Nephron progenitor cell (in vitro differentiated cells): Measurements from ENCODE around the gene RAB34.
A peak's percentile ranks its signal among the peaks of the same experiment; 100 is the strongest.

ENCODE experiments used
- DNase-seq: peaks from one replicate; pipeline ENCODE4 v3.0.0; 2021
- H3K27ac Mint-ChIP-seq: 2 replicates; pipeline ENCODE4 v1.8.0; 2021; ENCODE audit warnings: mild to moderate bottlenecking, moderate library complexity, mixed read lengths
- H3K27me3 Mint-ChIP-seq: 2 replicates; pipeline ENCODE4 v1.8.0; 2021; ENCODE audit warnings: mild to moderate bottlenecking, low read depth, mixed read lengths; ENCODE audit not compliant: poor library complexity
- H3K36me3 Mint-ChIP-seq: 2 replicates; pipeline ENCODE4 v1.8.0; 2021; ENCODE audit warnings: low read depth, mixed read lengths
- H3K4me1 Mint-ChIP-seq: 2 replicates; pipeline ENCODE4 v1.8.0; 2021; ENCODE audit warnings: mixed read lengths
- H3K4me3 Mint-ChIP-seq: 2 replicates; pipeline ENCODE4 v1.8.0; 2021; ENCODE audit warnings: mild to moderate bottlenecking, moderate library complexity, mixed read lengths
- H3K9me3 Mint-ChIP-seq: 2 replicates; pipeline ENCODE4 v1.8.0; 2021; ENCODE audit warnings: mild to moderate bottlenecking, moderate library complexity, mixed read lengths
- TF ChIP-seq, protein P1 (sequence below): fragments of 200-600 bp; sonication (generic); IDR thresholded peaks from 2 replicates; pipeline ENCODE4 v1.5.0; 2021; ENCODE audit warnings: antibody characterized with exemption

RAB34 gene, protein sequence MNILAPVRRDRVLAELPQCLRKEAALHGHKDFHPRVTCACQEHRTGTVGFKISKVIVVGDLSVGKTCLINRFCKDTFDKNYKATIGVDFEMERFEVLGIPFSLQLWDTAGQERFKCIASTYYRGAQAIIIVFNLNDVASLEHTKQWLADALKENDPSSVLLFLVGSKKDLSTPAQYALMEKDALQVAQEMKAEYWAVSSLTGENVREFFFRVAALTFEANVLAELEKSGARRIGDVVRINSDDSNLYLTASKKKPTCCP

DNA sequence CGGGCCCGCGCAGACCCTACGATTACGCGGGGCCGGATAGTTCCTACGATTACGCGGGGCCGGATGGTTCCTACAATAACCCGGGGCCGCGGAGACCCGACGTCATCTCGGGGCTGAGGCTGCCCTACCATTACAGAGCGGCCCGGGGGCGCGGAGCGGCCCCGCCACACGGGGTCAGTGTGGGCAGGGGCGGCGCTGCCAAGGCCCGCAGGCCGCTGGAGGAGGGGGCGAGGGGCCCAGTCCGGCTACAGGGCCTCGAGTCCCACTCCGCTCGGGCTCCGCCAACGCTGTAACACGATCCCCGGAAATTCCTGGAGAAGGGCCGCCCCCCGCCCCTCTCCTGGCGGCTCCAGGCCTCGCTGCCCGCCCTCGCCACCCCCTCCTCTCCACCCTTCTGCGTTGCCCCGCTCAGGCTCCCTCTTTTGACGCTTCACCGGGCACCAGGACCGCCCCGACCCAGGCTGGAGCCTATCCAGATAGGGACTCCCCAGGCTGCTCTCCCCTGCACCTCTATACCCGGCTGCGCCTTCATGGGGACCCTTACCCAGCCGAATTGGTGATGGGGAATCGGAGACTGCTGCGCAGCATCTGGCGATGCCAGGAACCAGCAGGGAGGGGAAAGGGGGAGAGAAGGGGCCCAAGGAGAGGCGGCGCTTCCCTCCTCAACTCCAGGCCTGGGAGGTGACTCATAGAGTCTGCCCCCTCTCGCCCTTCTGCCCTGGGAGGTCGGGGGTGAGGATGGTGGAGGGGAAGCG, at the start of gene RAB34:
RAB34 (minus strand) TSS at position 291 of the 755 bp plus-strand sequence. CDS start 602 bp downstream, outside the sequence.
- Mint-ChIP-seq H3K4me1 (peaks cover 76% of the 10 kb centered on the region), H3K27ac (peak within 1 kb of the TSS; percentile 100), H3K4me3 (peak within 1 kb of the TSS; percentile 85), H3K27me3 (peaks cover 8% of the 10 kb centered on the region), H3K36me3 (peaks cover 52% of the 10 kb centered on the region), H3K9me3 (no peaks in the 10 kb centered on the region)
- TF ChIP-seq, protein P1, sequence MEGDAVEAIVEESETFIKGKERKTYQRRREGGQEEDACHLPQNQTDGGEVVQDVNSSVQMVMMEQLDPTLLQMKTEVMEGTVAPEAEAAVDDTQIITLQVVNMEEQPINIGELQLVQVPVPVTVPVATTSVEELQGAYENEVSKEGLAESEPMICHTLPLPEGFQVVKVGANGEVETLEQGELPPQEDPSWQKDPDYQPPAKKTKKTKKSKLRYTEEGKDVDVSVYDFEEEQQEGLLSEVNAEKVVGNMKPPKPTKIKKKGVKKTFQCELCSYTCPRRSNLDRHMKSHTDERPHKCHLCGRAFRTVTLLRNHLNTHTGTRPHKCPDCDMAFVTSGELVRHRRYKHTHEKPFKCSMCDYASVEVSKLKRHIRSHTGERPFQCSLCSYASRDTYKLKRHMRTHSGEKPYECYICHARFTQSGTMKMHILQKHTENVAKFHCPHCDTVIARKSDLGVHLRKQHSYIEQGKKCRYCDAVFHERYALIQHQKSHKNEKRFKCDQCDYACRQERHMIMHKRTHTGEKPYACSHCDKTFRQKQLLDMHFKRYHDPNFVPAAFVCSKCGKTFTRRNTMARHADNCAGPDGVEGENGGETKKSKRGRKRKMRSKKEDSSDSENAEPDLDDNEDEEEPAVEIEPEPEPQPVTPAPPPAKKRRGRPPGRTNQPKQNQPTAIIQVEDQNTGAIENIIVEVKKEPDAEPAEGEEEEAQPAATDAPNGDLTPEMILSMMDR = peak; percentile 53
- DNase-seq = peak; percentile 94

DNA sequence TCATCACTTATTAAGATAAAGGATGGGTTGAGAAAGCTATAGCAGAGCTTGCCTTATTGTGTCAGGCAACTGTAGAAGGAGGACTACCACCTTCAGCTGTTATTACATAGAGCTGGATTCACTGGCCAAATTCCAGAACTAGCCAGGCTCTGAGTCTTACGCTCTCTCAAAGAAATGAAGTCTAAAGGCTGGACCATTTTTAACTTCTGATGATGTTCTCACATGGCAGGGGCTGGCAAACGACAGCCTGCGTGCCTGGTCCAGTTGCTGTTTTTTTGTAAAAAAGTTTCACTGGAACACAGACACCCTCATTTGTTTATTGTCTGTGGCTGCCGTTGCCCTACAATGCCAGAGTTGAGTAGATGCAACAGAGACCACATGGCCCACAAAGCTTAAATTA, 47.4 kb upstream of the RAB34 start:
- H3K9me3 Mint-ChIP-seq = no peaks in the 10 kb centered on the region
- DNase-seq = no peak
- H3K4me1 Mint-ChIP-seq = peaks cover 36% of the 10 kb centered on the region
- no peak overlapping the region for H3K27ac Mint-ChIP-seq
- no peak overlapping the region for H3K4me3 Mint-ChIP-seq
- peaks cover 34% of the 10 kb centered on the region for H3K36me3 Mint-ChIP-seq
- TF ChIP-seq, protein P1 = no peak
- no peaks in the 10 kb centered on the region for H3K27me3 Mint-ChIP-seq

DNA sequence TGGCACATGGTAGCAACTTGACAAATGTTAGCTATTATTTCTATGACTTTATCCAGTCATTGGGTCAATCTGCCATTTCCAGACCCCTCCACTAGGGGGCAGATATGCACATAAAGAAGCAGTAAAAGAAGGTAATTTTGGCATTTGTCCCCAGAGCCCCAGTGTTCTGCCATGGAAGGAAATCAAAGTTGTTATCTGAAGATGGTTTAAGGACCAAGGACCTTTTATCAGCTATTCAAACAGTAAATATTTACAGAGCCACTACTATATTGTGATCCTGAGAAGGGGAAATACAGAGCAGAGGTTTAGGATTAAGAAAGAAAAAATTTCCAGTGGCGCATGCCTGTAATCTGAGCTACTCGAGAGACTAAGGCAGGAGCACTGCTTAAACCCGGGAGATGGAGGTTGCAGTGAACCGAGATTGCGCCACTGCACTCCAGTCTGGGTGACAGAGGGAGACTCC, 46.2 kb upstream of the RAB34 start:
- no peaks in the 10 kb centered on the region for H3K9me3 Mint-ChIP-seq
- H3K27ac Mint-ChIP-seq = no peak overlapping the region
- no peak overlapping the region for H3K4me3 Mint-ChIP-seq
- peaks cover 36% of the 10 kb centered on the region for H3K36me3 Mint-ChIP-seq
- DNase-seq = peak; percentile 79
- H3K27me3 Mint-ChIP-seq = no peaks in the 10 kb centered on the region
- H3K4me1 Mint-ChIP-seq = peaks cover 30% of the 10 kb centered on the region
- TF ChIP-seq, protein P1 = peak; percentile 88

DNA sequence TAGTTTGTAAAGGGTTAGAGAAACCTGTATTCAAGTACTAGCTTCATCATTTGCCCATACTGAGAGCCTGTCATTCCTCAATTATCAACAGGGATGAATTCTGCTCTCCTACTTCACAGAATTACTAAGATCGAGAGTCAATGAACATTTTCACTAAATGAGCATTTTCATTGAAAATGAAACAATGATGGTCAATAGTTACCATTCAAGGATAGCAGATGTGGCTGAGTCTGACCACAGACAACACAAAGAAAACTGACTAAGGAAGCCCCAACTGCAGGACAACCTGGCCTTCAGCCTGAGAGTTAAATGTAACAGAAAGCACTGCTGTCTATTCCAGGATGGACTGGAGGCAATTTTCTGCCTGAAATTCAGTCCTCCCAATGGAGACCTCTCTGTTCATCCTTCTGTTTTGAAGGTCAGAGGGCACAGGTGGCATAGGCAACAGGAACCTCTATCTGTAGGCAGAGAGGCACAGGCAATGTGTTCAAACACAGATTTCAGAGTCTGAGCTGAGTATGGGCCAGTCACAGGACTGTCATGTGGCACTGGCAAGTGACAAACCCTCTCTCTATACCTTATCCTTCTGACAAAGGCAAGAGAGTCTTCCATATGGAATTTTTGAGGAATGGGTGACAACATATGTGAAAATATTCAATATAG, 45.6 kb upstream of the RAB34 start:
- TF ChIP-seq, protein P1 = no peak
- H3K9me3 Mint-ChIP-seq = no peaks in the 10 kb centered on the region
- peaks cover 29% of the 10 kb centered on the region for H3K4me1 Mint-ChIP-seq
- no peak overlapping the region for H3K4me3 Mint-ChIP-seq
- H3K36me3 Mint-ChIP-seq = peaks cover 38% of the 10 kb centered on the region
- no peak for DNase-seq
- no peak overlapping the region for H3K27ac Mint-ChIP-seq
- H3K27me3 Mint-ChIP-seq = no peaks in the 10 kb centered on the region

DNA sequence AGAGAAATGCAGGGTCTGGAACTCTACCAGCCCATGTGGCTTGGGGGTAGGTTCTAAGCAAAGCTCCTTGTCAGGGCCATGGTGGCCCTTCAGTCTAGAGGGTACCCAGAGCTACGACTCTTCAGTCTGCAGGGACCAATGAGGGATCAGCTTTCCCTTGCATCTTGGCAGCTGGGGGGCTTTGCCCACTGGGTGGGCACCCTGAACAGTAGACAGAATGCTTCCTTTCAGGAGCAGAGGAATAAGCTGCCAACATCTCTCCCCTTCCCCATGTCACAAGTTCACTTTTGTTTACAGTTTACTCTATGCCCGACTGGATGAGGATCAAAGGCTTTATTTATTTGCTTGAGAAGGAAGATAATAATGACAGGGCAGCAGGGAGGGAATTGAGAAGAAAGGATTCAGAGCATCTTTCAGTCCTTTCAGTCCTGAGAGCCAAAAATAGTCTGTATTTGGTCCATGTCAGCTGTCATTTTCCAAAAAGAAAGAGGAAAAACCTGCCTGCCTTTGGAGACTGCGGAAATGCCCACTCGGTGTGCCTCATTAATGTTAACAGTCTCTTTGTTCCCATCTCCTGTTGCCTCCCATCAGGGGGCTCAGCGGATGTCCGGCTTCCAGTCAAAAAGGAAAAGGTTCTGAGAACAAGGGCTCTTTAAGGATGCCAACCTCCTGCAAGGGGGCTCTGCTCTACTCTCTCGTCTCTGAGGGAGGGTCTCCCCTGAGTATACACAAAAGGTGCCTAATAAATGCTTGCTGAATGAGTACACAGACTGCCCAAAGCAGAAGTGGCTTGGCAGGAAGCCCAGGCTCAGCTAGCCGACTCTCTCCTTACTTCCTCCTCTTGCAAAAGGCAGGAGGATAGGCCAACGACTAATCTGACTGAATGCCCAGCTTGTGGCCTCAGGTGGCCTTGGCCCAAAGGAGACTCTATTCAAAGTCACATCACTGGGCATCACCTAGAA, 43.2 kb upstream of the RAB34 start:
- peak overlapping the region; percentile 41 for H3K27ac Mint-ChIP-seq
- H3K4me1 Mint-ChIP-seq = peaks cover 21% of the 10 kb centered on the region
- H3K27me3 Mint-ChIP-seq = peaks cover 3% of the 10 kb centered on the region
- no peaks in the 10 kb centered on the region for H3K9me3 Mint-ChIP-seq
- DNase-seq = no peak
- TF ChIP-seq, protein P1 = no peak
- H3K4me3 Mint-ChIP-seq = no peak overlapping the region
- peaks cover 50% of the 10 kb centered on the region for H3K36me3 Mint-ChIP-seq
